Activated naive CD4-positive, alpha-beta T cell treated with Interleukin-2 at 50 U/mL for 16 hours (primary cell): ENCODE results near the gene TMEM120A.

Experiments used
- DNase-seq: peaks from one replicate; pipeline ENCODE4 v3.0.0-alpha.2; 2020

The TMEM120A gene

GRCh38 chr7:75993689-75994387 is 557 bp downstream of the TMEM120A start:
- peak; percentile 18 for DNase-seq

DNA sequence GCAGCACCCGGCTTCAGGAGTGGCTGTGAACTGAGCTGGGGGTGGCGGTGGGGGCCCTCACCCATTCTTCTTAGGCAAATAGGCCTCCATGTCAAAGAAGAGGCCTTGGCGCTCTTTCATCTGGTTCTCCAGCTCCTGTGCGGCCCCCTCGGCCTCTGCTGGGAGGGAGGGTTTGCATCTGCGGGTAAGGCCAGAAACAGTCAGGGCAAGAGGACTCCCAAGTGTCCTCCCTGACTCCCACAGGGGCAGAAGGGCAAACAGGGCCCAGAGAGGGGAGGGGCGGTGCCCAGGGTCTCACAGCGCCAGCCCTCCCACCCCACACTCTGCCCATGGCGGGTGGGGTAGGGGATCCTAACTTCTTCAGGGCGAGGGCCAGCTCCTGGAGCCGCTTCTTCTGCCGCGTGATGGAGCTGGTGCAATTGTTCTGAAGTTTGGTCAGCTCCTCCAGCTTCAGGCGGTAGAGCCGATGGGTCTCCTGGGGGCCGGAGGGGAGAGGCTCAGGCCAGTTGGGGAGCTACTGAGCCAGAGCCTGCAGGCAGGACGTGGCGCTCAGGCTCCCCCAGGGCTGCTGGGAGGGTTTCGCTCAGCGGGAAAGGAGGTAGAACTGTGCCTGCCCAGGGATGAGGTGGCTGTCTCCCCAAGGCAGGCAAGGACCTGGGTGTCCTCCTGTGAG is 2.2 kb downstream of the TMEM120A start:
- DNase-seq, result no peak

DNA sequence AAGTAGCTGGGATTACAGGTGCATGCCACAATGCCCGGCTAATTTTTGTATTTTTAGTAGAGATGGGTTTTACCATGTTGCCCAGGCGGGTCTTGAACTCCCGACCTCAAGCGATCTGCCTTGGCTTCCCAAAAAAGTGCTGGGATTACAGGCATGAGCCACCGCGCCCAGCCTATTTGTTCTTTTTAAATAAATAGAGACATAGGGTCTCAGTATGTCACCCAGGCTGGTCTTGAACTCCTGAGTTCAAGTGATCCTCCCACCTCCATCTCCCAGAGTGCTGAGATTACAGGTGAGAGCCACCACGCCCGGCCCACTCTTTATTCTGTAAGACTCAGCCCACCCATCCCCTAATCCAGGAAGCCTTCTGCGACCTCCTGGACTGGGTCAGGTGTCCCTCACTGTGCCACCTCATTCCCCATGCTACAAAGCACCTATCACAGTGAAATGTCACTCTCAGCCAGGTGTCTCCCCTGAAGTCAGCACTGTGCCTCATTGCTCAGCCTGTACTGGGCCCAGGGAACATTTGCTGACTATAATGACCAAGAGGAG is 2.8 kb downstream of the TMEM120A start:
- no peak for DNase-seq

DNA sequence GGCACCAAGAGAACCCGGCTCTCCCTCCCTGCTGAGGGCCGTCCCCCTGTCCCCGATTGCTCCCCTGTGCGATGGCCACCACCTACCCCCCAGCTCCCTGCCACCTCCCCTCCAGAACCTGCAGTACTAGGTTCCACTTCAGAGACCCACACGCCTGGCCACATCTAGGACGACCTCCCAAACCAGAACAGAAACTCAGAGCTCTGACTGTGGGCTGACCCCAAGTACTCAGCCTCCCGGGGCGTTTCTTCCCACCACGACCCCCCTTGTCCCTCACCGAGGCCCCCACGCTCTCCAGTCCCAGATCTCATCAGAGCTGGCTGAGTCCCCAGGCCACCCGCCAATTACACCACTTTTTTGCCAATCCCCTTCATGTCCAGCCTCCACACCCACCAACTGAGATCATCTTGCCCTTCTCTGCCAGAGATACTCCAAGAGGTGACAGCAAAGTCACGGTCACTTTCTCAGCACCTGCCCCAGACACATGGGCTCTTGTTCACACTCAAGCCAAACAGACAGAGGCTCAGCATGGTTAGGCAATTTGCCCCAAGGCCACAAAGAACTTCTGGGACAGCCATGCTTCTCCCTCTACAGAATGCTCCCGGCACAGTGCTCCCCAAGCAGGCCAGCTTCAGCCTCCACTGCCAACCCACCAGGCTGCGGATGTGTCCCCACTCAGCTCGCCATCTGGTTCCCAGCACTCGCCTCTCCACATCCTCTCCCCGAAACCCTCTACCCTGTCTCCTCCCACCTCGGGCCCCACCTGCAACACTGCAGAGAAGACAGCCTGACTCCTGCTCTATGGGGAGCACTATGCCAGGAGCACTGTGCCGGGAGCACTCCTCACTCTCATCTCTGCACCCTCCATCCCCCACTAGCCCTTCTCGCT is 4.7 kb downstream of the TMEM120A start:
- no peak for DNase-seq

DNA sequence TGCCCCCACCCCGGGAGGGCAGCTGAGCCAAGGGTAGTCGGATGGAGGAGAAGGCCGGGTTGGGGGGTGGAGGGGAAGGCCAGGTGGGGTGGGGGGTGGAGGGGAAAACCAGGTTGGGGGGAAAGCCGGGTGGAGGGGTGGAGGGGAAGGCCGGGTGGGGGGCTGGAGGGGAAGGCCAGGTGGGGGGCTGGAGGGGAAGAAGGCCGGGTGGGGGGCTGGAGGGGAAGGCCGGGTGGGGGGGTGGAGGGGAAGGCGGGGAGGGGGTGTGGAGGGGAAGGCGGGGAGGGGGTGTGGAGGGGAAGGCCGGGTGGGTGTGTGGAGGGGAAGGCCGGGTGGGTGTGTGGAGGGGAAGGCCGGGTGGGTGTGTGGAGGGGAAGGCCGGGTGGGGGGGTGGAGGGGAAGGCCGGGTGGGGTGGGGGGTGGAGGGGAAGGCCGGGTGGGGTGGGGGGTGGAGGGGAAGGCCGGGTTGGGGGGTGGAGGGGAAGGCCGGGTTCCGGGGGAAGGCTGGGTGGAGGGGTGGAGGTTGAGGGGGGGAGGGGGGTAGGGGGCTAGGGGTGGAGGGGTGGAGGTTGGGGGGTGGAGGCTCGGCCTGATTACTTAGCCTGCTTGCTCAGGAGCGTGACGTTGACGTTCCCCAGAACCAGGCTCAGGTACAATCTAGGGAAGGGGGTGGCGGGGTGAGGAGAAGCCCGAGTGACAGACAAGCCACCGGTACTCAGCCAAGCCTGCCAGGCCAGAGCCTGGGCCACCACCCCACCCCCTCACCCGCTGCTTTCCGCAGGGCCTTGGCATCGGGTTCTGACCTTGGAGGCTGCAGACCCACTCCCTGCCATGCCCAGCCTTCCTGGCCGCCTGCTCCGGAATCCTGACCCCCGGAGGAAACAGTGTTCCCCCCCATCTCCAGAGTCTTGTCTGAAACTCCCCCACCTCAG is 5.6 kb downstream of the TMEM120A start:
- DNase-seq, result no peak

- DNase-seq, result no peak
These were observed 6.4 kb downstream of the TMEM120A start for GRCh38 chr7:75987805-75988567.

GRCh38 chr7:75987026-75987804 is 7.2 kb downstream of the TMEM120A start:
- no peak for DNase-seq

DNA sequence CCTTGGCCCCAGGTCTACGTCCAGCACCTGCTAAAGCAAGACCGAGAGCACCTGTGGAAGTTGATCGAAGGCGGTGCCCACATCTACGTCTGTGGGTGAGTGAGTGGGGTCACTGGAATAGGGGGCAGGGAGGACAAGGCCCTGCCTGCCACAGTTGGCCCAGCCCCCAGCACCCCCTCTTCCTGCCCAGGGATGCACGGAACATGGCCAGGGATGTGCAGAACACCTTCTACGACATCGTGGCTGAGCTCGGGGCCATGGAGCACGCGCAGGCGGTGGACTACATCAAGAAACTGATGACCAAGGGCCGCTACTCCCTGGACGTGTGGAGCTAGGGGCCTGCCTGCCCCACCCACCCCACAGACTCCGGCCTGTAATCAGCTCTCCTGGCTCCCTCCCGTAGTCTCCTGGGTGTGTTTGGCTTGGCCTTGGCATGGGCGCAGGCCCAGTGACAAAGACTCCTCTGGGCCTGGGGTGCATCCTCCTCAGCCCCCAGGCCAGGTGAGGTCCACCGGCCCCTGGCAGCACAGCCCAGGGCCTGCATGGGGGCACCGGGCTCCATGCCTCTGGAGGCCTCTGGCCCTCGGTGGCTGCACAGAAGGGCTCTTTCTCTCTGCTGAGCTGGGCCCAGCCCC is 8.1 kb downstream of the TMEM120A start:
- no peak for DNase-seq

DNA sequence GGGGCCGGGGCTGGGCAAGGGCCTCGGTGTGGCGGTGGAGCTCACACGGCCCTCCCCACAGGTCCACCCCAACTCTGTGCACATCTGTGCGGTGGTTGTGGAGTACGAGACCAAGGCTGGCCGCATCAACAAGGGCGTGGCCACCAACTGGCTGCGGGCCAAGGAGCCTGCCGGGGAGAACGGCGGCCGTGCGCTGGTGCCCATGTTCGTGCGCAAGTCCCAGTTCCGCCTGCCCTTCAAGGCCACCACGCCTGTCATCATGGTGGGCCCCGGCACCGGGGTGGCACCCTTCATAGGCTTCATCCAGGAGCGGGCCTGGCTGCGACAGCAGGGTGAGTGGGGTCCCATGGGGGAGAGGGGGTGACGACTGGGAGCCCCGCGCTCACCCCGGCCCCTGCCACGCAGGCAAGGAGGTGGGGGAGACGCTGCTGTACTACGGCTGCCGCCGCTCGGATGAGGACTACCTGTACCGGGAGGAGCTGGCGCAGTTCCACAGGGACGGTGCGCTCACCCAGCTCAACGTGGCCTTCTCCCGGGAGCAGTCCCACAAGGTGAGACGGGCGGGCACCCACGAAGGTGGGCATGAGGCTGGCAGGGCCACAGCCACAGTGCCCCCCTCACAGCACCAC is 8.8 kb downstream of the TMEM120A start:
- DNase-seq, result no peak

GRCh38 chr7:75985009-75985517 is 9.3 kb downstream of the TMEM120A start:
- no peak for DNase-seq

- DNase-seq, result no peak
These were observed 10.0 kb downstream of the TMEM120A start for GRCh38 chr7:75984130-75985008.

DNA sequence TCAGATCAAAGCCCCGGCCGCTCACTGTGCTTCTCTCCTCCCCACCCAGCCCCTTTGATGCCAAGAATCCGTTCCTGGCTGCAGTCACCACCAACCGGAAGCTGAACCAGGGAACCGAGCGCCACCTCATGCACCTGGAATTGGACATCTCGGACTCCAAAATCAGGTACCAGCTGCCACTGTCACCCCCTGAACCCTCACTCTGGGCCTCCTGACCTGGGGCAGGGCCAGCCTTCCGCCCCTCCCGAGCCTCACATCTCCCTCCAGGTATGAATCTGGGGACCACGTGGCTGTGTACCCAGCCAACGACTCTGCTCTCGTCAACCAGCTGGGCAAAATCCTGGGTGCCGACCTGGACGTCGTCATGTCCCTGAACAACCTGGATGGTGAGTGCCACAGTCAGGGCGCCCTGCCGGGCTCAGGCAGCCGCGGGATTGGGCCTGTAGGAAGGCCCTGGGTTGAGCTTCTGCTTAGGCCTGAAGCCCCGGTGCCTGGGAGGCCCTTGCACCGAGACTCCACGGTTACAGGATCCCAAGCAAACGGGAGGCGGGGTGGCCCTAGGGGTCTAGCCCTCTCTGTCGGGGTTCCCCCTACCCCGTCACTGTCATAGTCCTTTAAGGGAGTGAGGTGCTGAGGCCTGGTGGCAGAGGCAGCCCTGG is 10.8 kb downstream of the TMEM120A start:
- no peak for DNase-seq

GRCh38 chr7:75982306-75983064 is 11.9 kb downstream of the TMEM120A start:
- no peak for DNase-seq

DNA sequence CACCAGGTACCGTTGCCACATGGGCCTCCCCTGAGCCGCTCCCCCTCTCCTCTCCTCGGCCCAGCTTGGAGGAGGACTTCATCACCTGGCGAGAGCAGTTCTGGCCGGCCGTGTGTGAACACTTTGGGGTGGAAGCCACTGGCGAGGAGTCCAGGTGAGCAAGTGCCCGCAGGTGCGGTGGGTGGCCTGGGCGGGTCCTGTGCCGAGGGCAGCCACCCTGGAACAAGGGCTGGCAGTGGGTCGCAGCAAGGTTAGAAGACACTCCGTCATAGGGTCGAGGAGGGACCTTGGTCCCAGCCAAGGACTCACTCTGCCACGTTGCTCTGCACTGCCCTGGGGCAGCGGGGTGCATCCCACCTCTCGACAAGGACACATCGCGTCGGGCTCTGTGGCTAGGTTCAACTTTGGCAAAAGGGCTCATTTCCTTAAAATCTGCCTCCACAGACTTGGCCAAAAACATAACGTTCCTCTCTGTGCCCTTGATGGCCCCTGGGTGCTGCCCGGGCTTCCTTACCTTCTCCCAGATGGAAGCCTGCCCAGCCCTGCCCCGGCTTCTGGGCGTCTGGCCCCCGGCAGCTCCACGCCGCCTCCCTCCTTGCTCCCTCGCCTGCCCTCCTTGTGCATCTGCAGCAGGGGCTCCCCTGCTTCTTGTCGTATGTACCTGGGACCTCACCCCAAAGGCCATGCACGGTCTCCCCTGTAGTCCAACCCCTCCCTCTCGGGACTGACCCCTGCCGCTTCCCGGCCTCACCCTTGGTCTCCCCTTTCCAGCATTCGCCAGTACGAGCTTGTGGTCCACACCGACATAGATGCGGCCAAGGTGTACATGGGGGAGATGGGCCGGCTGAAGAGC is 12.7 kb downstream of the TMEM120A start:
- no peak for DNase-seq

GRCh38 chr7:75981203-75981452 is 13.3 kb downstream of the TMEM120A start:
- no peak for DNase-seq
